D341Med (cell line): ENCODE measurements around the gene TTLL9.

Experiments
- DNase-seq: peaks from one replicate; pipeline ENCODE4 v3.0.0; 2012; ENCODE audit warnings: low spot score

The TTLL9 gene

GRCh38 chr20:31949877-31950646, 79.6 kb downstream of the TTLL9 start:
- DNase-seq = no peak

DNA sequence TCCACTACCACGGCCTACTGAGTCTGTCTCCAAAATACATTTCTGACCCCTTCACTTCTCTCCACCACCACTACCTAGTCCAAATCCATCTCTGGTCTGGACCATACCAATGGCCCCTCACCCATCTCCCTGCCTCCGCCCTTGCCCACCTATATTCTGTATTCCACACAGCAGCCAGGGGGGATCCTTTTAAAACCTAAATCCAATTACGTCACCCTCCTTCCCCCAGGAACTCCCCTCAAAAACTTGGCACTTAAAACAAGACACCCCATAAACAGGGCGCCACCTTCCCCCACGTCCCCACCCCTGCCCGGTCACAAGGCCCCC, 80.7 kb downstream of the TTLL9 start:
- DNase-seq = no peak

DNA sequence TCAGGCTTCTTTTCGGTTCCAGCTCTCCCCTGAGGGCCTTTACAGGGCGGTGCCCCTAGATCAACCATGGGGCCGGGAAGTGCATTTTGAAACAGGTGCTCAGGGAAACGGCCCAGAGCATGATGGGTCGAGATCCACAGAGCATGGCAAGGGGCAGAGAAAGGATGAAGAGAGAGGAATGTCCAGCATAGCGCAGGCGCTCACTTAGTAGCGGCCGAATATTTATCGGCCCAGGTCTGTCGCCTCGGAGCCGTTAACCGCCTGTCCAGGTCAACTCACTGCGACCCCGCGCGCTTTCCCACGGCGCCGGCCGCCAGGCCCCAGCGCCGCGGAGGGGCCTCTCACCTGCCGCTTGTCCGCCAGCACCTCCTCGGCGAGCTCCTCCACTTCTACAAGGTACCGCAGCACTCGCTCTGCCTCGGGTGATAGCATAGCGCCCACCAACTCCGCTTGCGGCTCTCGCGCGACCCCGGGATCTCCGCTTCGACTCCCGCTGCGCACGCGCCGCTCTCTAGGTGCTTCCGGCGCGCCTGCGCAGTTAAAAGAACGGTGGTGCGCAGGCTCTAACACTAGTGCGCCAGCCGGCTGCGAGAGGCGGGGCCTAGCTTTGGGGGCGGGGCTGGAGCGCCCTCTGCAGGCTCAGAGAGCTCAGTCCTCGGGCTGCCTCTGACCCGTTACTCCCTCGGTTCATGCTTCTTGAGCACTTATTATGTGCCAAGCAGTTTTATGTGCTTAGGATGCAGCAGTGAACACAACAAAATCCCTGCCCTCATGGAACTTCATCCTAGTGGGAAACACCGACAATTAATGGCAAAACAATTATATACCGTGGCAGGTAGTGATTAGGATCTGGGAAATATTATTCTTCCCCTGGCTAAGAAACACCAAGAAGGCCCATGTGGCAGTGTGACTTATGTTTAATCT, 81.4 kb downstream of the TTLL9 start, which contains the start of gene PDRG1:
Gene PDRG1, minus strand, starts transcription at position 517 of the 924 bp plus-strand sequence. Its CDS starts 85 bp downstream, at position 432.
- DNase-seq = peak; percentile 99

- no peak for DNase-seq
These were observed 83.2 kb downstream of the TTLL9 start for GRCh38 chr20:31953556-31954148.

DNA sequence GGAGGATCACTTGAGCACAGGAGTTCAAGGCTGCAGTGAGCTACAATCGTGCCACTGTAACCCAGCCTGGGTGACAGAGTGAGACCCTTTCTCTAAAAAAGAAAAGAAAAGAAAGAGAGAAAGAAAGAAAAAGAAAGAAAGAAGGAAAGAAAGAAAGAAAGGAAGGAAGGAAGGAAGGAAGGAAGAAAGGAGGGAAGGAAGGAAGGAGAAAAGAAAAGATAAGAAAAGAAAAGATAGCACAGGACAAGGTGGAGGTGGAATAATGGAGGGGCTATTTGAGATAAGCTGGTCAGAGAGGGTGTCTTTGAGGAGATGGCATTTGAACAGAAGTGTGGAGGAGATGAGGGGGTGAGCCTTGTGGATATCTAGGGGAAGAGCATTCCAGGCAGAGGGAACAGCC, 84.1 kb downstream of the TTLL9 start:
- no peak for DNase-seq

DNA sequence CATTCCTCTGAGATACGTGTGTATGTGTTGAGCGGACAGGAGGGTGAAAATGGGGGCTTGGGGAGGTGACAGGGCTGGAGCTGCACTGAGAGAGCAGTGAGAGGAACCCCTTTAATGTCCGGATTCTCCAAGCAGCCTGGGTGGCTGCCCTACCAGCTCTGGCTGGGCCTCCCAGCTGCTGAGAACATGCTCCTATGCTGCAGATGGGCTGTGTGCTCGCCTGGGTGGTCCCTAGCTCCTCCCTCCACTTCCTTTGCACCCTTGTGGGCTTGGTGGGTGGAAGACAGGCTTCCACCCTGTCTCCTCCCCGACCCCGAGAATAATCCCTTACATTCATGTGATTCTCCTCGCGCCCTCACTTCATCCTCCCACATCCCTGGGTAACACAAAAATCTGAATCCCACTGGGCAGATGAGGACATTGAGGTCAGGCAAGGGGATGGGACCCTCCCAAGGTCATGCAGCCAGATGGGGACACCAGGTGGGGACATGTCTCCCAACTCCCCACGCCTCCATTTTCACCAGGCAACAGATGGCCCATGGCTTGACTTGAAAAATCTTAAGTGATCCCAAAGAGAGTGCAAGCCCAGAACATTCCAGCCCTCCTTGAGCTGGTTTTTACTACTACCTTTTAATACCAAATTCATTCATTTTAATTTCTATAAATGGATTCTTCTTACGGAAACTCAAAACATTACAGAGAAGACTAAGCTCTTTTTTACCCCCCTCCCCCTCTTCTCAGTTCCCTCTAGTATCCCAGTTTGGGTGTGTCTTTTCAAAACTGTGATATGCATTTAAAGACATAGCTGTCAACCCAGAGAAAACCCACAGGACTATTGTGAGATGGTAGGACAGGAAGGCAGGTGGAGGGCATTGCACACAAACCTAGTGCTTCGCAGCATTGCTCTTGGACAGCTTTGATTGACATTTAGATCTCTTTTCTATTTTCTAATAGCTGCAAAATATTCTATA, 86.4 kb downstream of the TTLL9 start:
- DNase-seq = no peak

- DNase-seq = peak; percentile 81
These were observed 92.3 kb downstream of the TTLL9 start for GRCh38 chr20:31962761-31963160.

- no peak for DNase-seq
These were observed 93.5 kb downstream of the TTLL9 start for GRCh38 chr20:31963889-31964288.

DNA sequence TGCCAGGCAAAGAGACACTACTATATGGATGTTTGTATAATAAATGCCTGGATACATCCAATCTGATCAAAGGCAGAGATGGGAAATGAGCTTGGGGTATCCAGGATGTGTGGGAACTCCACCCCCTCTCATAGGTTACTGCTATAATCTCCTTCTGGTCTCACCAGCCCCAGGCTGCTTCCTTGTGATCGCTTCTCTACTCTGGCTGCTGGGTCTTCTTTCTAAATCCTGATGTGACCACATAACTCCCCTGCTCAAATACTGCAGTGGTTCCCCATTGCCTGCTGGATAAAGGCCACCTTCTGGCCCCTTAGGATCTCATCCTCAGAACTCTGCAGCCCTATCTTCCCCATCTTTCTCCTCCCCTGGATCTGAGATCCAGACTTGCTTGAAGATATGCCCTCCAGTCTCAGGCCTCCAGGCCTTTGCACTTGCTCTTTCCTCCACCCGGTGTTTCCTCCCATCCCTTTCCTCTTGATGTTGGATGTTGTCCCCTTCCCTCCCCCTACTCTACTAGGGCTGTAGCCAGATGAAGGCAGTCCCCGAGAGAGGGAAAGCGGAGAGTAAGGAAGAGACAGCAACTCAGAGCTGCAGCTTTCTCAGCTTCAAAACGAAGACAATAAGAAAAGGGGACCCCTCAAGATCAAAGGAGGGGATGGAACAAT, 96.7 kb downstream of the TTLL9 start:
- no peak for DNase-seq

DNA sequence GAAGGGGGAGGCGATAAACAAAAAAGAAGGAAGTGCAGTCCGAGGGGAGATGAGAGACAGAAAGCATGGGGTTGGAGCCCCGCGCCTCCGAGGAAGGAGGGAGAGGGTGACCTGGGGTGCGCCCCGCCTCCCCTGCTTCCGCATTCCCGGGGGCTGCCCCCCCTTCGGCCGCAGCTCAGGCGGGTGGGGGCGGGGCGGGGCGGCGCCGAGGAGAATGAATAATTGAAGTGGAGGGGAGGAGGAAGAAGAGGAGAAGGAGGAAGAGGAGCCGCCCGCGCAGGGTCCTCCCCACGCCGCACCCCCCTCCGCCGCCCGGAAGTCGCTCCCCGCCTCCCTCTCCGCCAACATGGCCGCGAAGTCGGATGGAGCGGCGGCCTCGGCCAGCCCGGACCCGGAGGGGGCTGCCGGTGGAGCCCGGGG, 97.4 kb downstream of the TTLL9 start, which contains the start of gene XKR7:
Gene XKR7, plus strand, starts transcription at position 322 of the 420 bp plus-strand sequence. Its CDS starts 25 bp downstream, at position 347.
- peak; percentile 91 for DNase-seq

GRCh38 chr20:31968291-31969126, 98.1 kb downstream of the TTLL9 start:
- DNase-seq = peak; percentile 68

DNA sequence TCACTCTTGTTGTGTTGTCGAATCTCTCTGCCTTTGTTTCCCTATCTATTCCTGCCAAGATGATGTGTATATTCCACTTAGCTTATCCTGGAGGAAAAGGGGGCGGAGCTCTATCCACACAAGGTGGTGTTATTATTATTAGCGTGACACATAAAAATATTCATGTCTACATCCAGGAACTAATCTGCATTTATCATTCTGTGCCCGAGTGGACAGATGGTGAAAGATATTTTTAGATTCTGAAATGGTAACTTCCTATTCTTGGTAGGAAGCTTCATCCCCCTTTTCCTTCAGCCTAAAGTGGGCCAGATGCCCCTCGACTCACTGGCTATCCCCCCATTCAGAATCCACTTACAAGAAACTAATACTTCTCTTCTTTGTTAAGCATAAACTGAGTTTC, 99.6 kb downstream of the TTLL9 start:
- no peak for DNase-seq

GRCh38 chr20:31972471-31973021, 102.1 kb downstream of the TTLL9 start:
- DNase-seq = no peak

GRCh38 chr20:31974296-31974695, 103.9 kb downstream of the TTLL9 start:
- DNase-seq = no peak

GRCh38 chr20:31974951-31975487, 104.6 kb downstream of the TTLL9 start:
- peak; percentile 73 for DNase-seq

GRCh38 chr20:31975874-31976273, 105.4 kb downstream of the TTLL9 start:
- DNase-seq = no peak

DNA sequence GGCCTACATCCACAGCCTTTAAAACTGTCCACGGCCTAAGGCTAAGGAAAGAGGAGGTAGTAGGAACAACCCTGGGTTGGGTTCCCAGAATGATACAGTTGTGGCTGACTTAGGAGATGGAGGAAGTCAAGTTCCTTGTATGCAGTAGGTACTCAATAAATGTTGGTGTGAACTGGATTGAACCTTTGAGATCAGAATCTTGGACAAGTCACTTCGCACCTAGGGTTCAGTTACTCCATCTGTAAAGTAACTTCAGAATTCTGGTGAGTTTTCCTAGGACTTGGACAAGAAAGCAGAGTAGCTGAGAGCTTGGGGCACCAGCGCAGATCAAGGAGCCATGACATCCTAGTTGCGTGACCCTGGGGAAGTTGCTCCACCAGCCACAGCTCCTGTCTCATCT, 106.6 kb downstream of the TTLL9 start:
- no peak for DNase-seq

DNA sequence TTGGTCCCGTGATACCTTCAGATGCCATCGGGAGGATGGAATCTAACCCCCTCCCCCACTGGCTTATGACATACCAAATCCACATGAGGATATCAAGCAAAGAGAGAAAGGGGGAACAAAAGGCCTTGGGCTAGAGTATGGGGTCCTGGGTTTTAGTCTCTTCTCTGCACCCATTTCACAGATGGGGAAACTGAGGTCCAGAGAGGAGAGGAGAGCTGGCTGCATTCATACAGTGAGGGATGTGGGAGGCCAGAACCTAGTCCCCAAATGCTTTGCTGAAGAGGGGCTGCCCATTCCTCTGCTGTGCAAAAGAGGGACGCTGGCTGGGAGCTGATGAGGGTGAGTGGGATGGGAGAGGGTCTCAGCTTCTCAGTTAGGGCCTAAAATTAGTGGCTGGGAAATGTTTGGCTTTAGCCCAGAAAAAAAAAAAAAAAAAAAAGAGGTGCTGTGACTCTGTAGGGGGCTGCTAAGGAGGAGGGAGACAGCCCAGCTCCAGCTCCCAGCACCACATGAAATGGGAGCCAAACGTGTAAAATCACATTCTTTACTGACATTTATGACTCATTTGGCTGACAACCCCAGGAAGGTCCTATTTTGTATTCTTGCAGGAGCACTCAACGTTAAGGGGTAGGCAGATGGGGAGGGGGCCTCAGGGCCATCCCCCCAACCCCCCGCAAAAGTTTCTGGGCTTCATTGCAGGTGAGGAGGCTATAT, 109.4 kb downstream of the TTLL9 start:
- DNase-seq = no peak

- no peak for DNase-seq
These were observed 111.3 kb downstream of the TTLL9 start for GRCh38 chr20:31981784-31982183.
